ENCODE results near the gene ARL2BP. TPM values are rescaled to one million over a fixed set of nuclear protein-coding genes. Genes with fewer than 3 reads are reported as not detected.

The ARL2BP gene
- total and polyA plus RNA-seq, 2 of the 13 experiments (the other 11 are each of a cell fraction or from before 2014, with no cell fraction given): 64.3 to 67.6 TPM

DNA sequence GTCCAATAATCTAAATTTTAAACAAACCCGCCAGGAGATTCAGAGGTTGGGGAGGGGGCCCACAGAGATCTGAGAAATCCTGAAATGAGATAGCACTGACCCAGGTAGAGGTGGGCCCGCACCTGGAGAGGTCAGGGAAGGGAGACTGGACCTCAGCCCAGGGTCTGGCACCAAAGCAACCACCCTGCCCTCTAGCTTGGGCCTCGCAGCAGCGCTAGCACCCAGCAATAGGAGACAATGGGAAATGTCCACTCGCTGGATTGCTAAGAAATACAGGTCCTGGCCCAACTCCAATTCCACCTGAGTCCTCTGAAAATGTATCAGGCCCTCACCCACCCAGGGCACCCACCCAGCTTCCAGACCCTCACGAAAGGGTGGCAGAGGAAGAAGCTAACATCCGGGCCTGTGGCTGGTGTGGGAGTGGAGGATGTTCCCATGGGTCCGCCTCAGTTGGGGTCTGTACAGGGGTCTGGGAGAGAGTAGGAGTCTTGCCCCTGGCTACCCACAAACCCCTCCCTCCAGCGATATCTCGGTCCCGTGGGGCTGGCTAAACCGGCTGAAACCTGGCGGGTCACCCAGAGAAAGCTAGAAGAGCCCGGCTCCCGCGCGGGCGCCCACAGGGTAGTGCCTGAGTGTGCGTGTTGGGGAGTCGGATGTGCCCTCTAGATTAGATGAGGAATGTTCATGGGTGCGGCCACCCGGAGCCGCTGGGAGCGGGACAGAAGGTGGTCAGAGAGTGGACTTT is 38.3 kb downstream of the ARL2BP start:
- Histone ChIP-seq H3K27ac (ENCODE audit: extremely low read length, insufficient read depth, low read length) (peak overlapping the region; percentile 76), H3K9ac (ENCODE audit: insufficient read depth, low read depth, low read length) (peak overlapping the region; percentile 78), H3K4me3 (replicated peaks in 1 of 3; ENCODE audit: insufficient read depth in 1 of 3, low read depth in 2 of 3, low read length in 3 of 3) (peak overlapping the region; percentile 75 to 91 (median 78)), H3K4me1 (ENCODE audit: insufficient read depth, low read length) (peaks cover 87% of the 10 kb centered on the region), H3K79me2 (ENCODE audit: insufficient read depth, low read length) (peaks cover 46% of the 10 kb centered on the region), H3K9me3 (ENCODE audit: low read length) (no peaks in the 10 kb centered on the region), H3K36me3 (replicated peaks in 1 of 2; ENCODE audit: control insufficient read depth in 1 of 2, insufficient read depth in 2 of 2, low read length in 2 of 2) (no peaks in the 10 kb centered on the region), H4K20me1 (ENCODE audit: insufficient read depth, low read length) (no peaks in the 10 kb centered on the region), H2AFZ (ENCODE audit: low read length) (no peak overlapping the region), H3K27me3 (ENCODE audit: control insufficient read depth in 1 of 2, insufficient read depth in 2 of 2, low read length in 2 of 2) (peaks cover 0 to 4% of the 10 kb centered on the region in 2 experiments; a peak in 1 of 5 replicates), H3K4me2 (ENCODE audit: low read depth, low read length) (peak overlapping the region; percentile 89)
- BruUV-seq (replicated peaks): no TSS peak
- 14% methylated on average over 23 of the region's 24 CpGs for WGBS (ENCODE audit: low lambda C conversion rate)
- in situ Hi-C loops (cut with HindIII; ENCODE audit: extremely low pct_ligation_motif_present, low pct_unique_long_range_greater_than_20kb): loop anchor here (5.0 kb wide), 1 partner anchor 96 kb away; the partner anchor contains the start of genes PSME3IP1 and RSPRY1
- ATAC-seq: peak; percentile 43
- no peak for DNase-seq (ENCODE audit: low spot score)
- FAIRE-seq: peak; percentile 75
- intact Hi-C loops (cut with micrococcal nuclease; ENCODE audit: unreplicated experiment): loop anchor here (5.0 kb wide), 2 partner anchors 96 to 201 kb away; partner anchors contain the start of genes PSME3IP1 and RSPRY1
- CTCF ChIA-PET (ENCODE audit: low intra/inter-chr PET ratio, low total read pairs): no interaction called here
- POLR2A ChIA-PET: interaction anchor here (0.8 to 3.1 kb wide), 6 partner anchors 10 to 164 kb away, joined by 3 to 14 read pairs (median 6); partner anchors contain the start of genes ARL2BP and CX3CL1
- TF ChIP-seq MED13 (CRISPR knock-in tag; IDR thresholded peaks at IDR 0.05) (no peak), ZBTB7B (CRISPR knock-in tag; IDR thresholded peaks at IDR 0.05) (no peak; the same call in 1 of the 2 replicates), CAMTA2 (CRISPR knock-in tag; IDR thresholded peaks at IDR 0.05; ENCODE audit: borderline replicate concordance) (no peak), ATF1 (CRISPR knock-in tag; IDR thresholded peaks at IDR 0.05) (no peak), ZNF136 (CRISPR knock-in tag; IDR thresholded peaks at IDR 0.05; ENCODE audit: low read depth) (no peak), SOX6 (IDR thresholded peaks at IDR 0.05) (no peak), SOX6 (CRISPR knock-in tag; IDR thresholded peaks at IDR 0.05) (peak; percentile 20), NFKBIZ (CRISPR knock-in tag; IDR thresholded peaks at IDR 0.05) (no peak), MTERF4 (CRISPR knock-in tag; IDR thresholded peaks at IDR 0.05) (no peak), FOXA1 (IDR thresholded peaks at IDR 0.05) (no peak), FOXA1 (CRISPR knock-in tag; IDR thresholded peaks at IDR 0.05) (no peak), ZNF616 (CRISPR knock-in tag; IDR thresholded peaks at IDR 0.05; ENCODE audit: low read depth) (no peak), SMC3 (IDR thresholded peaks at IDR 0.05; ENCODE audit: low read length) (no peak), PAWR (CRISPR knock-in tag; IDR thresholded peaks at IDR 0.05; ENCODE audit: borderline replicate concordance) (no peak)
- TF ChIP-seq, protein P1, sequence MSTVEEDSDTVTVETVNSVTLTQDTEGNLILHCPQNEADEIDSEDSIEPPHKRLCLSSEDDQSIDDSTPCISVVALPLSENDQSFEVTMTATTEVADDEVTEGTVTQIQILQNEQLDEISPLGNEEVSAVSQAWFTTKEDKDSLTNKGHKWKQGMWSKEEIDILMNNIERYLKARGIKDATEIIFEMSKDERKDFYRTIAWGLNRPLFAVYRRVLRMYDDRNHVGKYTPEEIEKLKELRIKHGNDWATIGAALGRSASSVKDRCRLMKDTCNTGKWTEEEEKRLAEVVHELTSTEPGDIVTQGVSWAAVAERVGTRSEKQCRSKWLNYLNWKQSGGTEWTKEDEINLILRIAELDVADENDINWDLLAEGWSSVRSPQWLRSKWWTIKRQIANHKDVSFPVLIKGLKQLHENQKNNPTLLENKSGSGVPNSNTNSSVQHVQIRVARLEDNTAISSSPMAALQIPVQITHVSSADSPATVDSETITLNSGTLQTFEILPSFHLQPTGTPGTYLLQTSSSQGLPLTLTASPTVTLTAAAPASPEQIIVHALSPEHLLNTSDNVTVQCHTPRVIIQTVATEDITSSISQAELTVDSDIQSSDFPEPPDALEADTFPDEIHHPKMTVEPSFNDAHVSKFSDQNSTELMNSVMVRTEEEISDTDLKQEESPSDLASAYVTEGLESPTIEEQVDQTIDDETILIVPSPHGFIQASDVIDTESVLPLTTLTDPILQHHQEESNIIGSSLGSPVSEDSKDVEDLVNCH (CRISPR knock-in tag; IDR thresholded peaks at IDR 0.05): no peak
- TF ChIP-seq, protein P2, sequence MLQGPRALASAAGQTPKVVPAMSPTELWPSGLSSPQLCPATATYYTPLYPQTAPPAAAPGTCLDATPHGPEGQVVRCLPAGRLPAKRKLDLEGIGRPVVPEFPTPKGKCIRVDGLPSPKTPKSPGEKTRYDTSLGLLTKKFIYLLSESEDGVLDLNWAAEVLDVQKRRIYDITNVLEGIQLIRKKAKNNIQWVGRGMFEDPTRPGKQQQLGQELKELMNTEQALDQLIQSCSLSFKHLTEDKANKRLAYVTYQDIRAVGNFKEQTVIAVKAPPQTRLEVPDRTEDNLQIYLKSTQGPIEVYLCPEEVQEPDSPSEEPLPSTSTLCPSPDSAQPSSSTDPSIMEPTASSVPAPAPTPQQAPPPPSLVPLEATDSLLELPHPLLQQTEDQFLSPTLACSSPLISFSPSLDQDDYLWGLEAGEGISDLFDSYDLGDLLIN (CRISPR knock-in tag; IDR thresholded peaks at IDR 0.05; ENCODE audit: borderline replicate concordance): no peak
- TF ChIP-seq, protein P3, sequence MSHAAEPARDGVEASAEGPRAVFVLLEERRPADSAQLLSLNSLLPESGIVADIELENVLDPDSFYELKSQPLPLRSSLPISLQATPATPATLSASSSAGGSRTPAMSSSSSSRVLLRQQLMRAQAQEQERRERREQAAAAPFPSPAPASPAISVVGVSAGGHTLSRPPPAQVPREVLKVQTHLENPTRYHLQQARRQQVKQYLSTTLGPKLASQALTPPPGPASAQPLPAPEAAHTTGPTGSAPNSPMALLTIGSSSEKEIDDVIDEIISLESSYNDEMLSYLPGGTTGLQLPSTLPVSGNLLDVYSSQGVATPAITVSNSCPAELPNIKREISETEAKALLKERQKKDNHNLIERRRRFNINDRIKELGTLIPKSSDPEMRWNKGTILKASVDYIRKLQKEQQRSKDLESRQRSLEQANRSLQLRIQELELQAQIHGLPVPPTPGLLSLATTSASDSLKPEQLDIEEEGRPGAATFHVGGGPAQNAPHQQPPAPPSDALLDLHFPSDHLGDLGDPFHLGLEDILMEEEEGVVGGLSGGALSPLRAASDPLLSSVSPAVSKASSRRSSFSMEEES (CRISPR knock-in tag; IDR thresholded peaks at IDR 0.05): 0 out of 2 replicates have a peak, but pooled peaks have one; percentile 17
- TF ChIP-seq, protein P4, sequence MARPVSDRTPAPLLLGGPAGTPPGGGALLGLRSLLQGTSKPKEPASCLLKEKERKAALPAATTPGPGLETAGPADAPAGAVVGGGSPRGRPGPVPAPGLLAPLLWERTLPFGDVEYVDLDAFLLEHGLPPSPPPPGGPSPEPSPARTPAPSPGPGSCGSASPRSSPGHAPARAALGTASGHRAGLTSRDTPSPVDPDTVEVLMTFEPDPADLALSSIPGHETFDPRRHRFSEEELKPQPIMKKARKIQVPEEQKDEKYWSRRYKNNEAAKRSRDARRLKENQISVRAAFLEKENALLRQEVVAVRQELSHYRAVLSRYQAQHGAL (CRISPR knock-in tag; IDR thresholded peaks at IDR 0.05; ENCODE audit: not compliant biosample characterization): no peak
